Skeletal muscle tissue (tissue), 4 donors: ENCODE results near the gene COX6A2. TPM values are rescaled to one million over a fixed set of nuclear protein-coding genes. Genes with fewer than 3 reads are reported as not detected.

ENCODE experiments used
- H3K27ac ChIP-seq: one replicate; pipeline ENCODE4 v1.7.0; 2013; ENCODE audit warnings: mild to moderate bottlenecking, low read depth, low read length, inconsistent platforms
- H3K27me3 ChIP-seq, 3 donors: one replicate each; pipeline ENCODE4 v1.7.0; 2013; ENCODE audit warnings: low read length in 3 of 3; ENCODE audit not compliant: control insufficient read depth in 3 of 3, insufficient read depth in 3 of 3
- H3K36me3 ChIP-seq, 3 donors: one replicate each; pipeline ENCODE4 v1.7.0; 2013; ENCODE audit warnings: low read length in 3 of 3; ENCODE audit not compliant: control insufficient read depth in 3 of 3, insufficient read depth in 3 of 3
- H3K4me1 ChIP-seq, 3 donors: one replicate each; pipeline ENCODE4 v1.7.0; 2013; ENCODE audit warnings: low read length in 3 of 3, mild to moderate bottlenecking in 3 of 3; ENCODE audit not compliant: control insufficient read depth in 3 of 3, insufficient read depth in 3 of 3
- H3K4me3 ChIP-seq, 3 donors: one replicate each; pipeline ENCODE4 v1.7.0; 2013; ENCODE audit warnings: low read length in 3 of 3
- H3K9ac ChIP-seq, 3 donors: one replicate each; pipeline ENCODE4 v1.7.0; 2013; ENCODE audit warnings: low read length in 3 of 3, mild to moderate bottlenecking in 3 of 3, moderate library complexity in 2 of 3, low read depth in 1 of 3
- H3K9me3 ChIP-seq, 3 donors: one replicate each; pipeline ENCODE4 v1.7.0; 2013; ENCODE audit warnings: low read length in 3 of 3; ENCODE audit not compliant: control insufficient read depth in 3 of 3
- total RNA-seq: library from RNA; depleted of rRNA; stranded (reverse); fragments of >200 nt; gene quantifications from one replicate; pipeline ENCODE4 v1.2.3, GENCODE V29; 2014
- donor health status: Osteomylitis.

Gene COX6A2
- total RNA-seq, 1 donor from 2014 or later = 49.1 TPM

DNA sequence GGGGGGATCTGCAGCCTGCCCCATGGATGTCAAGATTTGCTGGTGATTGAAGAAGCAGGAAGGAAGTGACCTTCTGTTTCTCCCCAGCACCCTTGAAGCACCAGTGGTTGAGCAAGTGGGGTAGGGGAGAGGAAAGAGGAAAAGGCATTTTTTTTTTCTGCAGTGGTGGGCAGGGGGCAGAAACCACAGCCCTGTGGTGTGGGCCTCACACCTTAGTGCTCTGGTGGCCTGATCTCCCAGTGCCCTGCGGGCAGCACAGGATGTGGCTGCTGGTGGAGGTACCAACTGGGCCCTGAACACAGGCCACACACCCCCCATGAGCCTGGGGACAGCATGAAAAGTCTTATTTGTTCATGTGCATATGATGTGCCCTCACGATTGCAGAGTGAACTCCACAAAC is 28.0 kb downstream of the COX6A2 start:
- H3K9ac ChIP-seq = no peak overlapping the region
- H3K27me3 ChIP-seq = peaks cover 0 to 4% (median 3%) of the 10 kb centered on the region in 3 donors
- H3K27ac ChIP-seq = no peak overlapping the region
- no peaks in the 10 kb centered on the region for H3K36me3 ChIP-seq
- no peak overlapping the region for H3K4me3 ChIP-seq
- no peaks in the 10 kb centered on the region for H3K9me3 ChIP-seq
- peaks cover 0 to 3% (median 0%) of the 10 kb centered on the region in 3 donors for H3K4me1 ChIP-seq

DNA sequence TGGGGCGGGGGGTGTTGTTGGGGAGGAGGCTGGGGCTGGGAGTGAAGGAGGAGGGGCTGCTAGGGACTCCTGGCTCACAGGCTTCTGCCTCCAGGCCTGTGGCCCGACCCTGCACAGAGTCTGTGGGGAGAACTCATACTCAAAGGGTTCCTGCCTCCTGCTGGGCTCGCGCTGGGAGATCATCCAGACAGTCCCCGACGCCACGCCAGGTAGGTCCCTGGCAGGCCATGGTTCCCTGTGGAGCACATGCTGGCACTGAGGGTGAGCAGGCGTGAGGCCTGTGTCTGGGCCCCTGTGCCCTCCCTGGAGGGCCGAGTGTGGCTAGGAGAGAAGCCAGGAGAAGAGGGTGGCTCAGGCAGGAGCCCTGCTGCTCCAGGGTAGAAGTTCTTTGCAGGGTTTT is 30.5 kb downstream of the COX6A2 start:
- Histone ChIP-seq H3K4me3 (no peak overlapping the region), H3K27ac (no peak overlapping the region), H3K27me3 (peaks cover 0 to 13% (median 10%) of the 10 kb centered on the region in 3 donors), H3K9me3 (no peaks in the 10 kb centered on the region), H3K4me1 (no peaks in the 10 kb centered on the region), H3K36me3 (no peaks in the 10 kb centered on the region), H3K9ac (no peak overlapping the region)

DNA sequence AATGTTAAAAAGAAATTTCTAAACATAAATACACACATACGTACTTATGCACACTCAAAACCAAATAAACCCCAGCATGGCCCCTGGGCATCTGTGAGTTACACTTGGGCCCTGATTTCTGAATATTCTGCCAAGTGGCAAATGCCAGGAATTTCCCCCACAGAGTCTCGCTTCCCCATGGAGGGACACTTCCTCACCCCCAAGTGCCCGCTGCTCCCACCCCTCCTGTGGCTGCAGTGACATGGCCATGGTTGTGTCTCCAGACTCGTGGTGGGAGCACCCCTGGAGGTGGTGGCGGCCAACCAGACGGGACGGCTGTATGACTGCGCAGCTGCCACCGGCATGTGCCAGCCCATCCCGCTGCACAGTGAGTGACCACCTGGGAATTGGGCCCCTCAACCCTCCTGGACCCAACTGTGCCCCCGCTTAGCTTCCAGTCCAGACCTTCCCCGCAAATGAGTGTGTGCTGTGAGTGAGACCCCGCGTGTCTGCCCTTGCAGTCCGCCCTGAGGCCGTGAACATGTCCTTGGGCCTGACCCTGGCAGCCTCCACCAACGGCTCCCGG is 31.0 kb downstream of the COX6A2 start:
- Histone ChIP-seq H3K4me1 (no peaks in the 10 kb centered on the region), H3K36me3 (no peaks in the 10 kb centered on the region), H3K27me3 (peaks cover 0 to 13% (median 10%) of the 10 kb centered on the region in 3 donors), H3K9ac (no peak overlapping the region), H3K9me3 (no peaks in the 10 kb centered on the region), H3K4me3 (no peak overlapping the region), H3K27ac (no peak overlapping the region)

DNA sequence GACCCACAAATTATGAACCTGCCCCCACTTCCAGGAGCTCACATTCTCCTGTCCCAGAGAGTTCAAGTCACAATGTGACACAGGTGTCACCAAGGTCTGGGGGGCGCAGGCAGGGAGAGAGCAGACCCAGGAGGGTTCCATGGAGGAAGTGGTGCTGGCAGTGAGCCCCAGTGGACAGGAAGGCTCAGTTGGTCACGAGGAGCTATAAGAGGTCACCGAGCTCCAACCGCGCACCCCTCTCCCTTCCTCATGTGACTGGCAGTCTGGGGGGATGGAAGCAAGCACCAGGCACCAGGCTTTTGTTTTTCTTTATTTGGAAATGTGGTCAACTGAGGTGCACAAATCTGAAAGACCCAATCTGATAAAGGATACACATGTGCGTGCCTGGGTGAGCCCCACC is 32.5 kb downstream of the COX6A2 start:
- Histone ChIP-seq H3K4me3 (no peak overlapping the region), H3K9ac (no peak overlapping the region), H3K4me1 (no peaks in the 10 kb centered on the region), H3K27me3 (peaks cover 0 to 13% (median 10%) of the 10 kb centered on the region in 3 donors), H3K27ac (no peak overlapping the region), H3K36me3 (no peaks in the 10 kb centered on the region), H3K9me3 (no peaks in the 10 kb centered on the region)

DNA sequence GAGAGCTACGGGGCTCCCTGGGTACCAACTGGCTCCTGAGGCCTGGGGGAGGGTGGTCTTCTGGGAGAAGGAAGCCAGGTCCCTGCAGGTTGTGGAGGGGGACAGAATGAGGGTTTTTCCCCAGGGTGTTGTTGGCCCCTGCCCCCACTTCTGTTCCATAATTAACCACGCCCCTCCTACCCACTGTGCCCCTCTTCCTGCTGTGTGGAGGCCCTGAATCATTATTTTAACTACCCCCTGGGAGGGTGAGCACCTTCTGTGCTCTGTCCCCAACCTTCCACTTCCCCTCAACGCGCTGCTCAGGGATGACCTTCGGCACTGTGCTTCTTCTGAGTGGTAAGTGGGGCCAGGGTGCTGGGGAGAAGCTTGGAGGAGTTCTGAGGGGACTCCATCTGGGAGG is 35.1 kb downstream of the COX6A2 start, which contains the start of gene ITGAD:
TSS of gene ITGAD (plus strand) at position 280 of the 400 bp plus-strand sequence. CDS start at position 306, 26 bp downstream.
- Histone ChIP-seq H3K36me3 (no peaks in the 10 kb centered on the region), H3K9me3 (no peaks in the 10 kb centered on the region), H3K4me3 (no peak within 1 kb of the TSS), H3K27ac (no peak within 1 kb of the TSS), H3K9ac (no peak within 1 kb of the TSS), H3K4me1 (no peaks in the 10 kb centered on the region), H3K27me3 (peaks cover 0 to 13% (median 10%) of the 10 kb centered on the region in 3 donors)

GRCh38 chr16:31390504-31391041 is 37.6 kb downstream of the COX6A2 start:
- Histone ChIP-seq H3K9me3 (no peaks in the 10 kb centered on the region), H3K27me3 (peaks cover 0 to 10% (median 6%) of the 10 kb centered on the region in 3 donors)

DNA sequence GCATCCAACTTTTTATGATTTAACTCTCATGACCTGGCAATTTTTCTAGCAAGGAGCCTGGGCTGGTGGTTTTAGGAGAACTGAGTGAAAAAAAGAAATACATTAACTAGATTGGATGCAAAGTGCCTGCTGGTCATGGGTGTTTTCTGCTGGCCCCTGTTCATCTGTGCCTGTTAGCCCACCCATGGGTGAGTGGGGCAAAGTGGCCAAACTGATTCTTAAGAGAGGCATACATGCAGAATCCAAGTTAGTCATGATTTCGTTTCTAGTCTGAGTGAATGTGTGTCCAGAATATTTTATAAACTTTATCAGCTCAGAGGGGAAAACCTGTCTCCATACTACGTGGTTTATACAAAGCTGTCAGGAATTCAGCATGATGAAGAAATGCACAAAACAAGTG is 39.6 kb downstream of the COX6A2 start:
- H3K4me1 ChIP-seq = peaks cover 0 to 11% (median 5%) of the 10 kb centered on the region in 3 donors
- no peaks in the 10 kb centered on the region for H3K9me3 ChIP-seq
- peaks cover 0 to 5% (median 5%) of the 10 kb centered on the region in 3 donors for H3K27me3 ChIP-seq
- no peak overlapping the region for H3K27ac ChIP-seq
- H3K36me3 ChIP-seq = no peaks in the 10 kb centered on the region
- no peak overlapping the region for H3K9ac ChIP-seq
- H3K4me3 ChIP-seq = no peak overlapping the region

More at GRCh38 chr16:31390504-31391041, 37.6 kb downstream of the COX6A2 start:
- H3K9ac ChIP-seq = no peak overlapping the region
- H3K4me3 ChIP-seq = no peak overlapping the region
- H3K27ac ChIP-seq = no peak overlapping the region
- peaks cover 0 to 11% (median 4%) of the 10 kb centered on the region in 3 donors for H3K4me1 ChIP-seq
- no peaks in the 10 kb centered on the region for H3K36me3 ChIP-seq

- Histone ChIP-seq H3K27me3 (peaks cover 0 to 4% (median 0%) of the 10 kb centered on the region in 3 donors), H3K36me3 (no peaks in the 10 kb centered on the region), H3K4me1 (peaks cover 0 to 11% (median 8%) of the 10 kb centered on the region in 3 donors), H3K27ac (no peak overlapping the region), H3K9me3 (no peaks in the 10 kb centered on the region), H3K9ac (peak overlapping the region in 1 of 3 donors; percentile 3), H3K4me3 (no peak overlapping the region)
Measured at GRCh38 chr16:31386157-31386984, 41.8 kb downstream of the COX6A2 start.

- peaks cover 0 to 4% (median 0%) of the 10 kb centered on the region in 3 donors for H3K27me3 ChIP-seq
- H3K27ac ChIP-seq = no peak overlapping the region
- H3K4me3 ChIP-seq = no peak overlapping the region
- H3K9me3 ChIP-seq = no peaks in the 10 kb centered on the region
- H3K9ac ChIP-seq = no peak overlapping the region
- no peaks in the 10 kb centered on the region for H3K36me3 ChIP-seq
- peaks cover 0 to 11% (median 8%) of the 10 kb centered on the region in 3 donors for H3K4me1 ChIP-seq
Measured at GRCh38 chr16:31385680-31386079, 42.5 kb downstream of the COX6A2 start.
